HG02970 (cell line): ENCODE data around the gene VRK1.

Experiments used
- ATAC-seq: cut with Tn5 transposase; IDR thresholded peaks from one replicate; pipeline ENCODE4 v1.9.1; 2021; ENCODE audit warnings: mild to moderate bottlenecking, moderate library complexity, moderate number of reproducible peaks; ENCODE audit not compliant: unreplicated experiment, low FRiP score

VRK1 gene

GRCh38 chr14:96911499-96912149 is 114.4 kb downstream of the VRK1 start:
- ATAC-seq, result no peak

GRCh38 chr14:96914571-96915128 is 117.5 kb downstream of the VRK1 start:
- no peak for ATAC-seq

GRCh38 chr14:96915478-96915877 is 118.3 kb downstream of the VRK1 start:
- no peak for ATAC-seq

- no peak for ATAC-seq
Measured at GRCh38 chr14:96916751-96917150, 119.6 kb downstream of the VRK1 start.

- ATAC-seq, result no peak
Measured at GRCh38 chr14:96917442-96917963, 120.3 kb downstream of the VRK1 start.

- ATAC-seq, result no peak
Measured at GRCh38 chr14:96920023-96920422, 122.8 kb downstream of the VRK1 start.

- ATAC-seq, result no peak
Measured at GRCh38 chr14:96920820-96921219, 123.6 kb downstream of the VRK1 start.

GRCh38 chr14:96922986-96923385 is 125.8 kb downstream of the VRK1 start:
- ATAC-seq, result no peak

GRCh38 chr14:96925422-96925821 is 128.2 kb downstream of the VRK1 start:
- ATAC-seq, result no peak

- ATAC-seq, result no peak
Measured at GRCh38 chr14:96926001-96926400, 128.8 kb downstream of the VRK1 start.

- no peak for ATAC-seq
Measured at GRCh38 chr14:96928779-96929380, 131.7 kb downstream of the VRK1 start.

GRCh38 chr14:96929950-96930349 is 132.8 kb downstream of the VRK1 start:
- no peak for ATAC-seq

- ATAC-seq, result no peak
Measured at GRCh38 chr14:96930526-96930925, 133.3 kb downstream of the VRK1 start.
